GM12891 (cell line): ENCODE results near the gene RCE1.

Experiments
- POLR2A ChIP-seq: IDR thresholded peaks from 2 replicates; pipeline ENCODE4 v1.6.1; 2011; ENCODE audit warnings: low read depth, low read length, control low read depth
- POLR2AphosphoS5 ChIP-seq: IDR thresholded peaks from 2 replicates; pipeline ENCODE4 v1.6.1; 2011; ENCODE audit warnings: low read depth, low read length, control low read depth
- POU2F2 ChIP-seq: IDR thresholded peaks from 2 replicates; pipeline ENCODE4 v1.6.1; 2011; ENCODE audit warnings: low read depth, mild to moderate bottlenecking, control low read depth, low read length, moderate library complexity
- TAF1 ChIP-seq: IDR thresholded peaks from 2 replicates; pipeline ENCODE4 v1.6.1; 2011; ENCODE audit warnings: low read depth, low read length, control low read depth

GRCh38 chr11:66875378-66875777 lies 32.1 kb downstream of the RCE1 start:
- TF ChIP-seq POLR2A (no peak), POLR2AphosphoS5 (no peak), TAF1 (no peak), POU2F2 (no peak)
